Liver (tissue), 9 donors: ENCODE data around the gene LGALS14. TPM values are rescaled to one million over a fixed set of nuclear protein-coding genes. Genes with fewer than 3 reads are reported as not detected.

Experiments used
- DNase-seq: peaks from one replicate; pipeline ENCODE4 v3.0.0-alpha.2; 2017; ENCODE audit warnings: low spot score
- H3K27ac ChIP-seq, 2 donors: one replicate each; pipeline ENCODE4 v1.7.0; 2013; ENCODE audit warnings: inconsistent platforms in 2 of 2, low read length in 2 of 2, control low read depth in 1 of 2, low read depth in 1 of 2, mild to moderate bottlenecking in 1 of 2
- H3K27me3 ChIP-seq, 4 donors: one replicate each; pipeline versions ENCODE4 v1.6.1 to v1.7.0; 2013; ENCODE audit warnings: low read length in 3 of 4, inconsistent platforms in 1 of 4, mild to moderate bottlenecking in 1 of 4, moderate library complexity in 1 of 4; ENCODE audit not compliant: control insufficient read depth in 4 of 4, insufficient read depth in 4 of 4
- H3K36me3 ChIP-seq, 4 donors: one replicate each; pipeline versions ENCODE4 v1.6.1 to v1.7.0; 2013; ENCODE audit warnings: low read length in 3 of 4, mild to moderate bottlenecking in 3 of 4, low read depth in 1 of 4, moderate library complexity in 1 of 4; ENCODE audit not compliant: control insufficient read depth in 4 of 4, insufficient read depth in 3 of 4
- H3K4me1 ChIP-seq, 4 donors: one replicate each; pipeline versions ENCODE4 v1.6.1 to v1.7.0; 2013; ENCODE audit warnings: low read length in 3 of 4, mild to moderate bottlenecking in 3 of 4, moderate library complexity in 1 of 4; ENCODE audit not compliant: control insufficient read depth in 4 of 4, insufficient read depth in 4 of 4
- H3K4me3 ChIP-seq, 3 donors: one replicate each; pipeline versions ENCODE4 v1.6.1 to v1.7.0; 2013; ENCODE audit warnings: low read length in 3 of 3, control low read depth in 1 of 3, low read depth in 1 of 3, mild to moderate bottlenecking in 1 of 3
- H3K9ac ChIP-seq, 2 donors: one replicate each; pipeline ENCODE4 v1.7.0; 2013; ENCODE audit warnings: low read length in 2 of 2, mild to moderate bottlenecking in 2 of 2, moderate library complexity in 2 of 2, control low read depth in 1 of 2, low read depth in 1 of 2
- H3K9me3 ChIP-seq, 4 donors: one replicate each; pipeline versions ENCODE4 v1.6.1 to v1.7.0; 2013; ENCODE audit warnings: low read length in 3 of 4; ENCODE audit not compliant: control insufficient read depth in 4 of 4
- FOXA1 ChIP-seq: IDR thresholded peaks from 2 replicates; pipeline ENCODE4 v1.6.1; 2016; ENCODE audit warnings: antibody characterized with exemption
- FOXA2 ChIP-seq: IDR thresholded peaks from 2 replicates; pipeline ENCODE4 v1.6.1; 2016; ENCODE audit warnings: antibody characterized with exemption
- GABPA ChIP-seq, 2 donors: IDR thresholded peaks in 1 of 2; conservative IDR thresholded peaks in 1 of 2; 2 replicates each; pipeline ENCODE4 v1.6.1; 2016; ENCODE audit warnings: antibody characterized with exemption in 2 of 2, mild to moderate bottlenecking in 1 of 2, moderate library complexity in 1 of 2
- HNF4A ChIP-seq, 2 donors: conservative IDR thresholded peaks; 2 replicates each; pipeline ENCODE4 v1.6.1; 2016; ENCODE audit warnings: antibody characterized with exemption in 2 of 2, mild to moderate bottlenecking in 2 of 2
- HNF4G ChIP-seq: IDR thresholded peaks from 2 replicates; pipeline ENCODE4 v1.6.1; 2016; ENCODE audit warnings: antibody characterized with exemption
- JUND ChIP-seq, 2 donors: IDR thresholded peaks; 2 replicates each; pipeline ENCODE4 v1.6.1; 2016; ENCODE audit warnings: antibody characterized with exemption in 2 of 2
- NR2F2 ChIP-seq: IDR thresholded peaks from 2 replicates; pipeline ENCODE4 v1.6.1; 2016; ENCODE audit warnings: antibody characterized with exemption
- RAD21 ChIP-seq, 2 donors: IDR thresholded peaks; 2 replicates each; pipeline ENCODE4 v1.6.1; 2016; ENCODE audit warnings: antibody characterized with exemption in 2 of 2, mild to moderate bottlenecking in 2 of 2
- RXRA ChIP-seq, 2 donors: IDR thresholded peaks; 2 replicates each; pipeline ENCODE4 v1.6.1; 2017 to 2018; ENCODE audit warnings: antibody characterized with exemption in 2 of 2, mild to moderate bottlenecking in 1 of 2
- SP1 ChIP-seq: IDR thresholded peaks from 2 replicates; pipeline ENCODE4 v1.6.1; 2018; ENCODE audit warnings: antibody characterized with exemption, mild to moderate bottlenecking
- TAF1 ChIP-seq: conservative IDR thresholded peaks from 2 replicates; pipeline ENCODE4 v1.6.1; 2016; ENCODE audit warnings: antibody characterized with exemption, mild to moderate bottlenecking
- YY1 ChIP-seq: IDR thresholded peaks from 2 replicates; pipeline ENCODE4 v1.6.1; 2016; ENCODE audit warnings: antibody characterized with exemption, mild to moderate bottlenecking
- WGBS: extraction: QIAGEN DNeasy Blood & Tissue Kit; methylation state at CpG from one replicate; pipeline ENCODE4 v1.1.7; 2013; 5-methylcytosine and 5-hydroxymethylcytosine counted together
- polyA plus RNA-seq, 2 donors: library from polyadenylated mRNA; stranded (reverse) in 1 of 2; unstranded in 1 of 2; fragments of 200-250 nt in 1 of 2; fragments of >200 nt in 1 of 2; fragmentation: Nextera tagmentation in 1 of 2; extraction: Ambion mirVana in 1 of 2; gene quantifications; one replicate each; pipeline versions ENCODE4 v1.2.1 to v1.2.3, GENCODE V29; 2013 to 2015
- total RNA-seq, 2 donors: library from RNA; depleted of rRNA; stranded (reverse); fragments of >200 nt; gene quantifications; one replicate each; pipeline ENCODE4 v1.2.3, GENCODE V29; 2014
- TF ChIP-seq, protein P1 (sequence below): fragments of 150-350 bp; IDR thresholded peaks from 2 replicates; pipeline ENCODE4 v1.5.1; 2017; ENCODE audit warnings: improper control_type of control experiment, low read depth, low read length; ENCODE audit not compliant: missing input control
- TF ChIP-seq, protein P2 (sequence below): IDR thresholded peaks from 2 replicates; pipeline ENCODE4 v1.6.1; 2016; ENCODE audit warnings: antibody characterized with exemption, mild to moderate bottlenecking
- TF ChIP-seq, protein P3 (sequence below): IDR thresholded peaks from 2 replicates; pipeline ENCODE4 v1.6.1; 2016; ENCODE audit warnings: antibody characterized with exemption
- TF ChIP-seq, protein P4 (sequence below): IDR thresholded peaks from 2 replicates; pipeline ENCODE4 v1.6.1; 2016; ENCODE audit warnings: antibody characterized with exemption
- donor health status: healthy.
- donor health status: healthy.
- donor health status: healthy.
- donor health status: healthy.
- donor health status: healthy.

Gene LGALS14
- total and polyA plus RNA-seq, 4 donors: not detected

DNA sequence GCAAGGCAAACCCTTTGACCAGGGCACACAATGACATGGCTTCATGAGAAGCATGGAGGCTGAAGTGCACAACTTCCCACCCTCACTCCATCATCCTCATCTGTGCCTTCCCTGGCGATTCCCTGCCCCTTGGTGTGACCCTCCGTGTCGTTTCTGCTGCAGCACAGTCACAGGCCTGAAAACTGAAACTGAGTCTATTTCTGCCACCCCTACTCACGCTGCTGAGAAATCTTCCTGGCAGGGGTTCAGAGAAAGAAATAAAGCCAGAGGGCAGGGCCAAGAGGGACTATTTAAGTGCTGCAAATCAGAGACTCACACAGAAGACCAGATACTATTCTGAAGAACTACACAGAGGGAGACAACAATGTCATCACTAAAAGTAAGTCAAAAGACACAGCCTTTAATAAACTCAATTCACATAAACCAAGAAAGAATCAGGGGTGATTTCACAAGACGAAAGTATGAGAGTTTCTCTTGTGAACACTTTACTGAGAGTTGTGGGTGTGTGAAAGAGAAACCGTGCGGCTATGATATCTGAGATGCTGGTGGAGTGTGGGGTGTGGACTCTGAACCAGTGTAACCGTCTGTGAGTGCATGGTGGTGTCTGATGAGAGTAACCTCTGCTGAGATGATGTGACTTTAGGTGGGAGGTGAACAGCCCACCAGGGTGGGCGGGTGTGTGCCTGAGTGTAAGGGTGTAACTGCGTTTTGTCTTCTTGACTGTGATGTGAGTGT, 25.1 kb upstream of the LGALS14 start:
- no peaks in the 10 kb centered on the region for H3K36me3 ChIP-seq
- WGBS: 69% methylated on average over 10 of the region's 10 CpGs
- no peak for DNase-seq
- TF ChIP-seq, protein P1, sequence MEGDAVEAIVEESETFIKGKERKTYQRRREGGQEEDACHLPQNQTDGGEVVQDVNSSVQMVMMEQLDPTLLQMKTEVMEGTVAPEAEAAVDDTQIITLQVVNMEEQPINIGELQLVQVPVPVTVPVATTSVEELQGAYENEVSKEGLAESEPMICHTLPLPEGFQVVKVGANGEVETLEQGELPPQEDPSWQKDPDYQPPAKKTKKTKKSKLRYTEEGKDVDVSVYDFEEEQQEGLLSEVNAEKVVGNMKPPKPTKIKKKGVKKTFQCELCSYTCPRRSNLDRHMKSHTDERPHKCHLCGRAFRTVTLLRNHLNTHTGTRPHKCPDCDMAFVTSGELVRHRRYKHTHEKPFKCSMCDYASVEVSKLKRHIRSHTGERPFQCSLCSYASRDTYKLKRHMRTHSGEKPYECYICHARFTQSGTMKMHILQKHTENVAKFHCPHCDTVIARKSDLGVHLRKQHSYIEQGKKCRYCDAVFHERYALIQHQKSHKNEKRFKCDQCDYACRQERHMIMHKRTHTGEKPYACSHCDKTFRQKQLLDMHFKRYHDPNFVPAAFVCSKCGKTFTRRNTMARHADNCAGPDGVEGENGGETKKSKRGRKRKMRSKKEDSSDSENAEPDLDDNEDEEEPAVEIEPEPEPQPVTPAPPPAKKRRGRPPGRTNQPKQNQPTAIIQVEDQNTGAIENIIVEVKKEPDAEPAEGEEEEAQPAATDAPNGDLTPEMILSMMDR: no peak
- TF ChIP-seq NR2F2 (no peak), TAF1 (no peak), SP1 (no peak)
- TF ChIP-seq, protein P2, sequence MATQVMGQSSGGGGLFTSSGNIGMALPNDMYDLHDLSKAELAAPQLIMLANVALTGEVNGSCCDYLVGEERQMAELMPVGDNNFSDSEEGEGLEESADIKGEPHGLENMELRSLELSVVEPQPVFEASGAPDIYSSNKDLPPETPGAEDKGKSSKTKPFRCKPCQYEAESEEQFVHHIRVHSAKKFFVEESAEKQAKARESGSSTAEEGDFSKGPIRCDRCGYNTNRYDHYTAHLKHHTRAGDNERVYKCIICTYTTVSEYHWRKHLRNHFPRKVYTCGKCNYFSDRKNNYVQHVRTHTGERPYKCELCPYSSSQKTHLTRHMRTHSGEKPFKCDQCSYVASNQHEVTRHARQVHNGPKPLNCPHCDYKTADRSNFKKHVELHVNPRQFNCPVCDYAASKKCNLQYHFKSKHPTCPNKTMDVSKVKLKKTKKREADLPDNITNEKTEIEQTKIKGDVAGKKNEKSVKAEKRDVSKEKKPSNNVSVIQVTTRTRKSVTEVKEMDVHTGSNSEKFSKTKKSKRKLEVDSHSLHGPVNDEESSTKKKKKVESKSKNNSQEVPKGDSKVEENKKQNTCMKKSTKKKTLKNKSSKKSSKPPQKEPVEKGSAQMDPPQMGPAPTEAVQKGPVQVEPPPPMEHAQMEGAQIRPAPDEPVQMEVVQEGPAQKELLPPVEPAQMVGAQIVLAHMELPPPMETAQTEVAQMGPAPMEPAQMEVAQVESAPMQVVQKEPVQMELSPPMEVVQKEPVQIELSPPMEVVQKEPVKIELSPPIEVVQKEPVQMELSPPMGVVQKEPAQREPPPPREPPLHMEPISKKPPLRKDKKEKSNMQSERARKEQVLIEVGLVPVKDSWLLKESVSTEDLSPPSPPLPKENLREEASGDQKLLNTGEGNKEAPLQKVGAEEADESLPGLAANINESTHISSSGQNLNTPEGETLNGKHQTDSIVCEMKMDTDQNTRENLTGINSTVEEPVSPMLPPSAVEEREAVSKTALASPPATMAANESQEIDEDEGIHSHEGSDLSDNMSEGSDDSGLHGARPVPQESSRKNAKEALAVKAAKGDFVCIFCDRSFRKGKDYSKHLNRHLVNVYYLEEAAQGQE: no peak
- H3K9me3 ChIP-seq: no peaks in the 10 kb centered on the region
- H3K4me3 ChIP-seq: no peak overlapping the region
- no peak overlapping the region for H3K27ac ChIP-seq
- no peaks in the 10 kb centered on the region for H3K27me3 ChIP-seq
- H3K4me1 ChIP-seq: peaks cover 0 to 8% (median 4%) of the 10 kb centered on the region in 4 donors
- no peak overlapping the region for H3K9ac ChIP-seq

DNA sequence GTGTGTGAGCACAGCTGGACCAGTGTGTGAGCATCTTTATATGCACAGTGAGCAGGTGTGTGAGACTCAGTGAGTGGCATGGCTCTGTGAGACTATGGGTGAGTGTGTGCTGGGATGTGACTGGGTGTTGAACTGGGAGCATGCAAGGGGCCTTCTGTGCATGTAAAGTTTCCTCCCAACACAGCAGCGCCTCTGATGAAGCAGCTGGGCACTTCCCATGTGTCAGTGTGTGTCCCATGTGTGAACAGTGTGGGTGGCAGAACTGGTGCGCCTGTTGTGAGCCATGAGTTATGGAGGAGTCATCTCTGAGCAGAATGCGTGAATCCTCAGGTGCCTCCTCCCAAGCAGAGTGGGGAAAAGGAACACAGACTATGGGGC, 24.5 kb upstream of the LGALS14 start:
- no peak overlapping the region for H3K9ac ChIP-seq
- TF ChIP-seq TAF1: no peak
- no peak for TF ChIP-seq FOXA2
- TF ChIP-seq FOXA1: no peak
- no peaks in the 10 kb centered on the region for H3K9me3 ChIP-seq
- no peak overlapping the region for H3K4me3 ChIP-seq
- 94% methylated on average over 3 of the region's 3 CpGs for WGBS
- H3K27me3 ChIP-seq: no peaks in the 10 kb centered on the region
- DNase-seq: no peak
- no peaks in the 10 kb centered on the region for H3K36me3 ChIP-seq
- H3K4me1 ChIP-seq: peaks cover 0 to 8% (median 4%) of the 10 kb centered on the region in 4 donors
- no peak overlapping the region for H3K27ac ChIP-seq

DNA sequence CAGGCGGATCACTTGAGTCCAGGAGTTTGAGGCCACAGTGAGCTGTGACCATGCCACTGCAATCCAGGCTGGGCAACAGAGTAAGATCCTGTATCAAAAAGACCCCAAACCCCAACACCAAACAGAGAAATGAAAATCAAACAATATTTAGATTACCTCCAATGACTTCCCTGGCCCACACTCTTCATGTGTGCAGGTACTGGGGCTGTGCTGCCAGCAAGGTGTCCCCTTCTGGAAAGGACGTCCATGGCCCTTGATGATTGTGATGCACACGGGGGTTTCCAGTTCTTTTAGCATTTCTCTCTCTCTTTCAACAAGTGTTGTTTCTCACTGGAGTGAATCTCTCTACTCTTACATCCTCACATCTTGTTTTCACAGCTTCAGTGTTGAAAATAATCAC, 23.7 kb upstream of the LGALS14 start:
- no peak for DNase-seq
- no peaks in the 10 kb centered on the region for H3K27me3 ChIP-seq
- no peak overlapping the region for H3K9ac ChIP-seq
- no peak overlapping the region for H3K4me3 ChIP-seq
- H3K9me3 ChIP-seq: no peaks in the 10 kb centered on the region
- no peak overlapping the region for H3K27ac ChIP-seq
- H3K36me3 ChIP-seq: no peaks in the 10 kb centered on the region
- 73% methylated on average over 3 of the region's 3 CpGs for WGBS
- peaks cover 0 to 8% (median 4%) of the 10 kb centered on the region in 4 donors for H3K4me1 ChIP-seq
- TF ChIP-seq, protein P3, sequence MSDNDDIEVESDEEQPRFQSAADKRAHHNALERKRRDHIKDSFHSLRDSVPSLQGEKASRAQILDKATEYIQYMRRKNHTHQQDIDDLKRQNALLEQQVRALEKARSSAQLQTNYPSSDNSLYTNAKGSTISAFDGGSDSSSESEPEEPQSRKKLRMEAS: no peak
- TF ChIP-seq GABPA (IDR thresholded peaks at IDR 0.05 in 1 of 2, conservative IDR thresholded peaks at IDR 0.05 in 1 of 2) (no peak), RAD21 (IDR thresholded peaks at IDR 0.05) (no peak), NR2F2 (no peak), SP1 (no peak), JUND (IDR thresholded peaks at IDR 0.05) (no peak), HNF4A (conservative IDR thresholded peaks at IDR 0.05) (no peak), YY1 (no peak), RXRA (IDR thresholded peaks at IDR 0.05) (no peak), TAF1 (no peak), FOXA2 (no peak), HNF4G (no peak)
- TF ChIP-seq, protein P4, sequence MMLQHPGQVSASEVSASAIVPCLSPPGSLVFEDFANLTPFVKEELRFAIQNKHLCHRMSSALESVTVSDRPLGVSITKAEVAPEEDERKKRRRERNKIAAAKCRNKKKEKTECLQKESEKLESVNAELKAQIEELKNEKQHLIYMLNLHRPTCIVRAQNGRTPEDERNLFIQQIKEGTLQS: no peak
- TF ChIP-seq, protein P1: no peak
